SK-N-SH treated with all-trans-retinoic acid at 6 μM for 48 hours (cell line): Measurements from ENCODE around the gene YPEL2.

Source experiments
- TCF4 ChIP-seq: fragments of 250-450 bp; sonication (Bioruptor Pico); IDR thresholded peaks from 2 replicates; pipeline ENCODE4 v1.8.0; 2021; ENCODE audit warnings: mild to moderate bottlenecking, moderate library complexity, borderline replicate concordance
- ZFP3 ChIP-seq: fragments of 250-450 bp; sonication (Bioruptor Pico); IDR thresholded peaks from 2 replicates; pipeline ENCODE4 v1.5.0; 2020; ENCODE audit warnings: mild to moderate bottlenecking, moderate library complexity

DNA sequence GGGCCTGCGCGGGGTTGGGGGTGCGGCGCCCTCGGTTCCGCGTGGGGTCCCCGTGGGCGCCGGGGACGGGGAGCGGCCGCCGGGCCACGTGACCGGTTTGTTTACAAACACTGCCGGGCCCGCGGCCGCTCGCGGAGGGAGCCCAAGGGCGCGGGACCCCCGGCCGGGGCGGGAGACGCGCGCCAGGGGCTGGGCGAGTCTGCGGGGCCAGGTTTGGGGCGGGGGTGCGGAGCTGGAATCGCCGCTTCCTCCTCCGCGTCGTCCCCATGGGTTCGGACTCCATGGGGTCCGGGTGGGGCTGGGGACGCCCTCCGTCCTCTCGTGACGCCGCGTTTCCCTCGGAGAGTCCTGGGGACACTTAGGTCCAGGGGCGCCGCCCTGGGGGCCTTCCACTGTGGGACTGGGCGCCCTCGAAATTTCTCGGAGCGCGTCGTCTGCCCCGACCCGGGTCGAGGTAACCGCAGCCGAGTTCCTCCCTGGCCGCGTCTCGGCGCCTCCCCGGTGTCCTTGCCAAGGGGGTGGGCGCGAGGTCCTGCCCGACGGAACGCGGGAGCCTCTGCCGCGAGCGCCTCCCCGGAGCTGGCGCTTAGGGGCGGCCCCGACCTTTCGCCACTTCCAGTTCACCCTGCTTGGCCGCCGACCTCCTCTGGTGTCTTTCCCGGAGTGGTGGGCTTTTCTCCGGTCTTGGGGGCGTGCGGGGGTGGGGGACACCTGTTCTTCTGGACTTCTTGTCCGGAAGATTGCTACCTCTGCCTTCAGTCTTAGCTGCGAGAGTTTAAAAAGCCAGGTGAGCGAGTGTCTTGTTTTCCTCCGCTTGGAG lies 684 bp downstream of the YPEL2 start:
- TF ChIP-seq ZFP3 (CRISPR knock-in tag) (no peak), TCF4 (no peak)
